Stimulated activated CD8-positive, alpha-beta memory T cell treated with anti-CD3 and anti-CD28 coated beads, Interleukin-2, amount 100 ng/mL, for 48 hours (primary cell): ENCODE results near the gene GDAP1L1.
"Not testable (repeated sequence)": the region's sequence is repeated elsewhere in the genome, so short reads cannot be mapped to it uniquely, and the experiment has no call there.

Experiments
- DNase-seq, 2 donors: peaks; one replicate each; pipeline ENCODE4 v3.0.0-alpha.2; 2020; ENCODE audit warnings: low read depth in 2 of 2

GDAP1L1 gene

DNA sequence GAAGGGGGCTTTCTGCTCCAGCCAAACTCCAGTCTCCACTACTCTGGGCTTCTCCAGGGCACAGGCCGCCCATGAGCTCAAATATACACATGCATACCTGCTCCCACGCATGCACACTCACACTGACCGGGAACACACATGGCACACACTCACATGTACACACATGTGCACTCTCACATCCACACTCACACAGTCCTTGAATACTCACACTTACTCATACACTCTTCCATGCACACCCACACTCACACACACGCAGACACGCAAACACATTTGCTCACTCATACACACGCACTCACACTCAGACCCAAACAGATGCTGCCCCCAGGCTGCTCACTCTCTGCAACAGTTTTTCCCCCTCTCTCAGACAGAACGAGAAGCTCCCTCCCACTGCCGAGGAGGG is 7.0 kb downstream of the GDAP1L1 start:
- no peak for DNase-seq

DNA sequence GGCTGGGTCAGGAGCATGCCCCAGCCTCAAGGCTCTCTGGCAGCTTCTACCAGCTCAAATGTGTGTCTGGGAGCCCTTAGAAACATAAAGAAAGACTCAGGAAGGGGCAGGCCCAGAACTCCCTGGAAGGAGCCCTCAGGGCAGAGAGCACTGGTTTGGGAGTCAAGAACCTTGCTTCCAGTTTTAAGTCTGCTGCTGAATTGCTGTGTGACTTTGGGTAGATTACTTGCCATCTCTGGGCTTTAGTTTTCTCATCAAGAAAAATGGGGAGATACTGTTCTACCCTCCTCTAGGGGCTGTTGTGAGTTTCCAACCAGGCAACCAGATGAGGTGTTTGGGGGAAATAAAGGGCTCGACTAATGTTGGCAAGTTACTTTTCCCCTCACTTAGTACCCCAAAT is 8.8 kb downstream of the GDAP1L1 start:
- DNase-seq: no peak

DNA sequence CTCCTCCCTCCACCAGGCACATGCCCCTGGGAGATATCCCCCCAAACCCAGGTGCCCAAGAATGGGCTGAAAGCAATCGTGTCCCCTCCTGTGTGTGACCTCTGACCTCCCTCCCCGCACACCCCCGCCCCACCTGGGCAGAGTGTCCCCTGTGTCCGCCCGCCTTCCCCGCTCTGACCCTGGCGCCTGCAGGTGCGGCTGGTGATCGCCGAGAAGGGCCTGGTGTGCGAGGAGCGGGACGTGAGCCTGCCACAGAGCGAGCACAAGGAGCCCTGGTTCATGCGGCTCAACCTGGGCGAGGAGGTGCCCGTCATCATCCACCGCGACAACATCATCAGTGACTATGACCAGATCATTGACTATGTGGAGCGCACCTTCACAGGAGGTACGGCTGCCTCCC is 9.9 kb downstream of the GDAP1L1 start:
- no peak for DNase-seq

DNA sequence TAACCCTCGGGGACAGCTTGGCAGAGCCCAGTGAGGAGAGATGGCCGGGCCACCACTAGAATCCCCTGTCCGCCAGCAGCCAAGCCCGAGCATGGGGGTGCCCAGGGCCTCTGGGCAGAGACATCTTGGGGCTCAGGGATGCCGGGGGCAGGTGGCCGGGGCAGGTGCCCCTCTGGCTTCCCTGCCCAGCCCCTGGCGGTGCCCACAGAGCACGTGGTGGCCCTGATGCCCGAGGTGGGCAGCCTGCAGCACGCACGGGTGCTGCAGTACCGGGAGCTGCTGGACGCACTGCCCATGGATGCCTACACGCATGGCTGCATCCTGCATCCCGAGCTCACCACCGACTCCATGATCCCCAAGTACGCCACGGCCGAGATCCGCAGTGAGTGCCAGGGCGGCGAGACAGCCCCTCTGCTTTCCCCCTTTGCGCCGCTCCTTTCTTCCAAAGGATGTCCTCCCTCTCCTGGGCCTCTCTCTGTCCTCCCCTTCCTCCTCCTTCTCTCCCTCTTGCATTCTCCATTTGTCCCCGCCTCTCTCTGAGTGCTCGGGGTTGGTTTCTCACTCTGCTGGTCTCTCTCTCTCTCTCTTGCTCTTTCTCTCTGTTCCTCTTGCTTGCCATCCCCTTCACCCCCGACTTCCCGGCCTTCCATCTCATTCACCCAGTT is 11.2 kb downstream of the GDAP1L1 start:
- DNase-seq: no peak

DNA sequence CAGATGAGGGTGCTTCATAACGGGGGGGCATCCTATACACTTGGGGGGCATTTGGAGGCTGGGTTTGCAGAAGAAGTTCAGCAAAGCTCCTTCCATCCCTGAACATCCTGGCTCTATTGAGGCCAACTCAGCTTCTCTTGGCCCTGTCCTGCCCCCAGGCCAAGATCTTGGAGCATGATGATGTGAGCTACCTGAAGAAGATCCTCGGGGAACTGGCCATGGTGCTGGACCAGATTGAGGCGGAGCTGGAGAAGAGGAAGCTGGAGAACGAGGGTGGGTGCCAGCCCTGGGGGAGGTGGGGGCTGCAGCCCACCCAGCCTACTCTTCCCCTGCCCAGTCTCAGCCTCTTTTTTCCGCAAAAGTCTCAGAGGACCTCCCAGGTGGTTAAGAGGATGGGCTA is 17.2 kb downstream of the GDAP1L1 start:
- DNase-seq: no peak

DNA sequence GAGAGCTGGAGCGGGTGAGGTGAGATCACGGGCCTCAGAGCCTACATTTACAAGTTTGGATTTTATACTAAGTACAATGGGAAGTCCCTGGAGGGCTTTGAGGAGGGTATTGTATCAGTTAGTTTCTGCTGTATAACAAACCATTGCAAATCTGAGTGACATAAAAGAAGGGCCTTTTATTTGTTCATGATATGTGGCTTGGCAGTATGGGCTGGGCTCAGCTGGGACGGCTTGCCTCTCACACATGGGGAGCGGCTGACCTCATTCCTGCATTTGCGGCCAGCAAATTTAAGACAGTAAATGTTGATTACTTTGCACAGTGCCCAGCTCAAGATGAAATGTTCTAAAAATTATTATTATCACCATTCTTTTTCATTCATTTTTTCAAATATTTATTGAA is 21.7 kb downstream of the GDAP1L1 start:
- DNase-seq: no peak

DNA sequence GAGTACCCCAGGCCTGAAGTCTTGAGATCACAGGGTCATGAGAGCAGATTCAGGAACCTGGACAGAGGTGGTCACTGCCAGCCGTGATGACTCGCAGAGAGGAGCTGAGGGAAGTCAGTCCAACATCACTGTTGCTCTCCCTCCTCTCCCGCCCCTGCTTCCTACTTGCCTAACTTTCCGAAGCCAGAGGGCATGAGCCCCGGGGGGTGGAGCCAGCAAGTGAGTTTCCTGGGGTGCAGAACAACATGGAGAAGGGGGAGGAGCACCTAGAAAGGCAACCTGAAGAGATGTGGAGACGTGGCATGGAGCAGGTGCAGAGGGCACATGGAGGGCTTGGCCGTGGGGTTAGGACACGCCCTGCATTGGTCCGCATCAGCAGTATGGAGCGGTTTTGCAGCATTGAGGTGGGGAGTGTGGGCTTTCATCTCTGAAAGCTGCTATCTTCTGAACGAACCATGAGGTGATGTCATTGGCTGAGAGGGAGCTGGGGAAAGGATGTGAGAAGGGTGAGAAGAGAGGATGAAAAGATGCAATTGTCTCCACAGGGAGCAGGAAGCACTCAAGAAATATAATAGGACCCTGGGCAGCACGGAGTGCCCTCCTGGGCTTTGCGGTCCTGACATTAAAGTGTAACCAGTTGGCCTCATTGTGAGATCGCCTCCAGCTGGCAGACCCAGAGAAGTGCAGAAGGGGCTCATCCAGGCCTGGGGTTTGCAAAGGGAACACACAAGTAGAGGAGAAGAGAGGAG is 25.0 kb downstream of the GDAP1L1 start:
- DNase-seq: no peak

DNA sequence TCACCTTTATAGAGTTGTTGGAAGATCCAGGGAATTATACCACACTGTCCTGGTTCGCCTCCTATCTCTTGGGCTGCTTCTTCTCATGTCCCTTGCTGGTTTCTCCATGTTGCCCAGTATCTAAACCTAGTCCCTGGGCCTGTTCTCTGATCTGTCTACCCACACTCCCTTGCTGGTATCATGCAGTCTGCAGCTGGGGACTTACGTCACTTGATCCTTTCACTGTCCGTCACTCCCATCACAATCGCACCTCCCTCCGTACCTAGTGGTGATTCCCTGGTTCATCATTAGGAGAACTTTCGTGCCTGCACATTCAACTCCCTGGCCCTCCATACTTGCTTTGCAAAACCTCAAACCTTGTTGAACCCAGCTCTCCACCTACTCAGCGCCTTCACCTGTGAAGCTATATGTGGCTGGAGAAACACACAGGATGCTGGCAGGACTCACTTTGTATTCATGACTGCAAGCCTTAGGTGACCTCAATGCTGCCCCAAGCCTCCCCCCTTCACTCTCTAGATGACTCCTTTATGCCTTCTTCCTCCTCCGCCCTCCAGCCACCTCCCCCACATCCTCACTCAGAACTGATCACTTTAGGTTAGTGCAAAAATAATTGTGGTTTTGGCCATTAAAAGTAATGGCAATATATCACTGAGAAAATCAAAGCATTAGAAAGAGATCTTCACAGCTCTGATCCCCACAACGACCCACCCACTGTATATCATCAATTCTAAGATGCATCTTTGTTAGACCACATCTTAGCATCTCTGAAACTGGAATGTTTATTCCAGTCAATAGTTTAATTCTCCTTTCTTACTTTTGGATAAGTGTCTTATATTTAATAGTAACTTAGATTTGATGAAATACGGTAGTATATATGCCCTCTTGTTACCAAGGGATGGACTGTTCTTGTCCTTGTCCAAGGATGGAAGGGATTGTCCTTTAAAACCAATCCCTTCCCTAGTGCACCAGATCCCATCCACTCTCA is 26.4 kb downstream of the GDAP1L1 start:
- DNase-seq: no peak

DNA sequence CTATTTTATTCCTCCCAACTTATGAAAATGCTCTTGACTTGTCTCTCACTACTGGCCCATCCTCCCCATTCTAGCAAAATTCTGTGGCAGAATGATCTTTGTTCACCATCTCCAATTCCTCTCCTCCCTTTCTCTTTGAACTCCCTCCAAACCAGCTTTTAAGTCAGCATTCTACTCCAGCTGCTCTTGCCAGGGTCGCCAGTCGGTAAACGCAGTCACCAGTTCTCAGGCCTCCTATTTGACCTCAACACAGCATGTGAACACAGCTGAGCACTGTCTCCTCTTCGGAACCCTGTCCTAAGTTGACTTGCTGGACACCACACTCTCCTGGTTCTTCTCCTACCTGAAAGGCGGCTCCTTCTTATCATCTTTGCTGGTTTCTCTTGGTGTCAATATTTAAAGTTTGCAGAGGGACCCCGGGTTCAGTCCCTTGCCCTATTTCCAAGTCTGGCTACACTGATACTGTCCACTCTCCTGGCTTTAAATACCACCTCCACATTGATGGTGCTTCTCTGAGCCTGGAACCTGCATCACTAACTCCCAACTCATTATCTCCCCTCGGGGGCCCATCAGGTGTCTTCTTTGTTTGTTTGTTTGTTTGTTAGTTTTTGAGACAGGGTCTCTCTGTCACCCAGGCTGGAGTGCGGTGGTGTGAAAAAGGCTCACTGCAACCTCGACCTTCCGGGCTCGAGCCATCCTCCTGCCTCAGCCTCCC is 27.4 kb downstream of the GDAP1L1 start:
- no peak for DNase-seq

DNA sequence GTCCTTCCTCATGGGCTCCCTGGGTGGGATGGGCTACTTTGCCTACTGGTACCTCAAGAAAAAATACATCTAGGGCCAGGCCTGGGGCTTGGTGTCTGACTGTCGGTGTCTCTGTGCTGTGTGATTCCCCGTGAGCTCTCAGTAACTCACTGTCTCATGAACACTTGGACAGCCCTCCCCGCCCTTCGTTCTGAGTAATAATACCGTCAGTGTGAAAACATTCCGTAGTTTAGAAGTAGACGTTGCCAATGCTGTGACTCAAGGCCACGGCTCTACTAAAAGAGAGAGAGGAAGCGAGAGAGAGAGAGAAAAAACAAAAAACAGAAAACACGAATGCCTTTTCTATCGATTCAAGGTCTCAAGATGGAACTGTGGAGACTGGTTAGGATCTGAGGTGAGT is 32.1 kb downstream of the GDAP1L1 start:
- no peak for DNase-seq

DNA sequence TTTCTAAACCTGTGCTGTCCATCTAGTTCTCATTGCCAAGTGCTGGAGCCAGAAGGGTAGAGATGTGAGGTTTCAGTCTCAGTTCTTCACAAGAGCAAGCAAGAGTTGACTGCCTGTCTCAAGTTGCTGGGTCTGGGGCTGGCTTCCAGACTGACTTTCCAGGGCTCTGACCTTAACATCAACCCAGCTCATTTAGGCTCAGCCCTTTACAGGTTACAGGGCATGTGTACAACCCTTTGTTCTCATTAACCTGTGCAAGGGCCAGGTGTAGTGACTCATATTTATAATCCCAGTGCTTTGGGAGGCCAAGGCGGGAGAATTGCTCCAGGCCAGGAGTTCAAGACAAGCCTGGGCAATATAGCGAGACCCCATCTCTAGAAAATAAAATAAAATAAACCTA is 33.3 kb downstream of the GDAP1L1 start:
- no peak for DNase-seq

DNA sequence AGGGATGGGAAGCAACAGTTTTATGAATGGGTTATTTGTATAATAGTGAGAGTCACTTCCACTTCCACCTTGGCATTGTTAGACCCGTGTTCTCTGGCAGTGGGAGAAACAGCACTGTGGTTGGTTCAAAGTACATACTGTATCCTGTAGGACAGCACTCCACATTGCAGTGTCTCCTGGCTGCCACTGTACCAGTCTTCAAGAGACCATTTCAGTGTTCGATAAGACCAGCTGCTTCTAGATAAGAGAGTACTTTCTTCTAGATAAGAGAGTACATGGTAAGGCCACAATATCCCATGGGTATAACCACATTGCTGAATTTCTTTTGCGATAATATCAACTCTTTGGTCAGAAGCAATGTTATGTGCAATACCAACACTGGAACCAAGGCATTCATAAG is 35.1 kb downstream of the GDAP1L1 start:
- no peak for DNase-seq

DNA sequence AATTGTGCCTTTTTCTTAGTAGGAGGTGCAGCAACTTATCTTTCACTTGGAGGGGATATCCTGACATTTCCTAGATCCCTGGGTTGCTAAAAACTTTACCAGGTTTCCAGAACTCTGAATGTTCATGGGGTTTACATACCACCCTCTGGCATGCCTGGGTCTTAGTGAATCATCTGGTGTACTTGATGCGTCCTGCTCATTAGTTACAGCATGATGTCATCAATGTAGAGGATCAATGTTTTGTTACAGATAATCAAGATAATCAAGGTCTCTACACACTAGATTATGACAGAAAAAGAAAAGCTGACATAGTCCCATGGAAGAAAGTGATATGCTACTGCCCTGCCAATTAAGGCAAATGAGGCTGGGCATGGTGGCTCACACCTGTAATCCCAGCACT is 36.9 kb downstream of the GDAP1L1 start:
- no peak for DNase-seq

DNA sequence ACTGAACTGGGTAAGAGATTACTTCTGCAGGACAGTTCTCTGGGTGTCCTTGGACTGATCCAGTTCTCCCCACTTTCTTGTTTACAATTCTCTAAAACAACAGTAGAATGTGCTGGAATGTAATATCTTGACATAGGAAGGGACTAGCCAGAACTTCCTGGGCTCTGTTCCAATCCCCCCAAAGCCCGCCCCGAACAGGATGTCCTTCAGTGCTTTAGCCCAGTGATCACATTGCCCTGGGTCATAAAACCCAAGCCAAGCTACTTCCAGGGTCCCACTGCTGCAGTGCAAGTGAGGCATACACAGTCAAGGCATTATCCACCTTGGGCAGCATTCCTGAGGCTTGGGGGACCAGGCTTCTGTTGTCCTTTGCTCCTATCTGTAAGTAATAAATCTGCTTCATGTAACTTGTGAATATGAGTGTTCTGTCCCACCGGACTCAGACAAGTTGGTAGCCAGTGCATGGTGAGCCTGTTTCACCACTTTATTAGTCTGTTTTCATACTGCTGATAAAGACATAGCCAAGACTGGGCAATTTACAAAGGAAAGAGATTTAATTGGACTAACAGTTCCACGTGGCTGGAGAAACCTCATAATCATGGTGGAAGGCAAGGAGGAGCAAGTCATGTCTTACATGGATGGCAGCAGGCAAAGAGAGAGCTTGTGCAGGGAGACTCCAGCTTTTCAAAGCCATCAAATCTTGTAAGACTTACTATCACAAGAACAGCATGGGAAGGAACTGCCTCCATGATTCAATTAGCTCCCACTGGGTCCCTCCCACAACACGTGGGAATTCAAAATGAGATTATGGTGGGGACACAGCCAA is 40.4 kb downstream of the GDAP1L1 start:
- no peak for DNase-seq

DNA sequence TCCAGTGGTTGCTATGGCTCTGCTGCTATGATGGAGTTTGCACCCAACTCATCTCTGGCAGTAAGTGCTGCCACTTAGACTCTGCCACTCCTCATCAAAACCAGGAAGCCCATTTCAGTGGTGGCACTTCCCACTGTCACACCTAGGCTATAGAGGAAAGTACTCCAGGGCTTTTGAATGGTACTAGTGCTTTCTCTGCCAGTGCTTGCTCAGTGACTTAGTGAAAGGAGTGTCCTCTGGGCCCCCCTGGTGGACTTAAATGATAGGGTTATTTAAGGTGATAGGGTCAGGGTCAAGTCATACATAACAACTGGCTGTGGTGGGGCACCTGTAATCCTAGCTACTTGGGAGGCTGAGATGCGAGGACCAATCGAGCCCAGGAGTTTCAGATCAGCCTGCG is 41.1 kb downstream of the GDAP1L1 start:
- no peak for DNase-seq

DNA sequence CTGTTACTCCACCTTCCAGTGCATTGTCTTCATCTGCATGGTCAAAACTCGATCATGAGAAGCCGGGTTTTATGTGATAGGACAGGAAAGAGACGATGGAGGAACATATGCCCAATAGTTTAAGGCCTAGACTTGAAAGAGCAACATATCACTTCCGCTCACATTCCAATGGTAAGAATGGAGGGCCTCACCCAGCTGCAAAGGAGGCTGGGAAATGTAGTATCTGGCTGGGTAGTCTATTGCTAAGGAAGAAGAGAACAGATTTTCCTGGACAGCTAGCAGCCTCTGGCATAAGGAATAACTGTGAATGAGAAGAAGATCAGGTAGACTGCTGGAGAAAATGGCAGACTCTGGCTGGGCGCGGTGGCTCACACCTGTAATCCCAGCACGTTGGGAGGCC is 44.6 kb downstream of the GDAP1L1 start:
- DNase-seq: no peak

DNA sequence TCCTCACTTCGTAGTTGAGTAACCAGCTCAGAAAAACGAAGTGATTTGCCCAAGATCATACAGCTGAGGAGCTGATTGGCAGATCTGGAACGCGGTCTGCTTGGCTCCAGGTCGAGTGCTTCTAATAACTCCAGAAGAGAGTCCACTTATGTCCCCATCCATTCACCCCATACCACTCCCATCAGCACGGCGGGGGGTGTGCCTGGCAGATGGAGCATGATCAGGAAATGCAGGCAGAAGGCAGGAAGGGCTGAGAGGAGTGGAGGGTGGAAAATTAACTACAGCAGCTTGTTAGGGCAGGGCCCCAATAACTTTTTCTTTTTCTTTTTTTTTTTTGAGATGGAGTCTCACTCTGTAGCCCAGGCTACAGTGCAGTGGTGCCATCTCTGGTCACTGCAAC is 48.9 kb downstream of the GDAP1L1 start:
- no peak for DNase-seq

DNA sequence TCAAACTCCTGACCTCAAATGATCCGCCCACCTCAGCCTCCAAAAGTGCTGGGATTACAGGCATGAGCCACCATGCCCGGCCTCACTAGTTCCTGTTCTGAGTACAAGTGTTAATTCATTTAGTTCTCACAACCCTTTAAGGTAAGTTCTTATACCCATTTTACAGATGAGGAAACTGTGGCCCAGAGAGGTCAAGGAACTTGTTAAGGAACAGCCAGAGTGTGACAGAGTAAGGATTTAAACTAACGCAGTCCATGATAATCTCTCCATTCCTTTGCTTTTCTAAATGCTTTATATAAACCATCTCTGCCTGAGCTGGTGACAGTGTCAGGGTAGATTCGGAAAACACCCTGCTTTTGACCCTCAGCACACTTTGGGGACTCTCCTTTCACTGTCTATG is 50.6 kb downstream of the GDAP1L1 start:
- no peak for DNase-seq

DNA sequence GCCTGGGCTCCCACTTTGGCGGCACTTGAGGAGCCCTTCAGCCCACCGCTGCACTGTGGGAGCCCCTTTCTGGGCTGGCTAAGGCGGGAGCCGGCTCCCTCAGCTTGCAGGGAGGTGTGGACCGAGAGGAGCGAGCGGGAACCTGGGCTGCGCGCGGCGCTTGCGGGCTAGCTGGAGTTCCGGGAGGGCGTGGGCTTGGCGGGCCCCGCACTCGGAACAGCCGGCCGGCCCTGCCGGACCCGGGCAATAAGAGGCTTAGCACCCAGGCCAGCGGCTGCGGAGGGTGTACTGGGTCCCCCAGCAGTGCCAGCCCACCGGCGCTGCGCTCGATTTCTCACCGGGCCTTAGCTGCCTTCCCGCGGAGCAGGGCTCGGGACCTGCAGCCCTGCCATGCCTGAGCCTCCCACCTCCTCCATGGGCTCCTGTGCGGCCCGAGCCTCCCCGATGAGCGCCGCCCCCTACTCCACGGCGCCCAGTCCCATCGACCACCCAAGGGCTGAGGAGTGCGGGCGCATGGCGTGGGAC is 52.0 kb downstream of the GDAP1L1 start:
- not testable (repeated sequence) for DNase-seq

DNA sequence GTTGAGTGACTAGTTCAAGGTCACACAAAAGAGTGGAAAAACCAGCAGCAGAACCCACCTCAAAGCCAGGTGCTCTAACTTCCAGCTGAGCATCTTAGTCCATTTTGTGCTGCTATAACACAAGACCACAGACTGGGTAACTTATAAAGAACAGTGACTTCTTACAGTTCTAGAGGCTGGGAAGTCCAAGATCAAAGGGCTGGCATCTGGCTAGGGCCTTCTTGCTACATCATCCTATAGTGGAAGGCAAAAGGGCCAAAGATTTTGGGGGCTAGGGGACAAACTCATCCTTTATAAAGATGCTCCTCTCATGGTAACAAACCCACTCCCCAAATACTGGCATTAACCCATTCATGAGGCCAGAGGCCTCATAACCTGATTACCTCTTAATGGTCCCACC is 54.2 kb downstream of the GDAP1L1 start:
- no peak for DNase-seq
